Vagina (tissue), 2 donors: Measurements from ENCODE around the gene HS6ST3. TPM values are rescaled to one million over a fixed set of nuclear protein-coding genes. Genes with fewer than 3 reads are reported as not detected.

Experiments
- DNase-seq, 2 donors: peaks; one replicate each; pipeline ENCODE4 v3.0.0-alpha.2; 2017; ENCODE audit errors: extremely low spot score in 2 of 2
- H3K27ac ChIP-seq: fragments of 200-600 bp; sonication (generic); one replicate; pipeline ENCODE4 v1.5.1; 2019
- H3K27me3 ChIP-seq: fragments of 200-600 bp; sonication (generic); one replicate; pipeline ENCODE4 v1.5.1; 2019
- H3K36me3 ChIP-seq, 2 donors: fragments of 200-600 bp; sonication (generic); one replicate each; pipeline ENCODE4 v1.5.1; 2017 to 2019
- H3K4me1 ChIP-seq: fragments of 200-600 bp; sonication (generic); one replicate; pipeline ENCODE4 v1.5.1; 2019
- H3K4me3 ChIP-seq, 2 donors: fragments of 200-600 bp; sonication (generic); 1 replicate in 1 of 2; 2 replicates in 1 of 2; pipeline ENCODE4 v1.5.1; 2016 to 2019
- H3K9me3 ChIP-seq: fragments of 200-600 bp; sonication (generic); one replicate; pipeline ENCODE4 v1.5.1; 2019
- POLR2A ChIP-seq, 2 donors: fragments of 450-650 bp; IDR thresholded peaks; one replicate each; pipeline ENCODE4 v1.6.1; 2017; ENCODE audit warnings: antibody characterized with exemption in 2 of 2, mild to moderate bottlenecking in 2 of 2, moderate library complexity in 2 of 2
- POLR2AphosphoS5 ChIP-seq, 2 donors: sonication (generic); formaldehyde crosslinking; IDR thresholded peaks; one replicate each; pipeline ENCODE4 v1.9.0; 2017; ENCODE audit warnings: antibody characterized with exemption in 2 of 2, mild to moderate bottlenecking in 2 of 2, low read depth in 1 of 2; ENCODE audit not compliant: insufficient read depth in 1 of 2
- intact Hi-C: fragments of 100-400 bp; cut with DNase I; formaldehyde crosslinking; loops from one replicate; pipeline ENCODE4 v1.15.1; 2023
- total RNA-seq: library from RNA; depleted of rRNA; stranded (reverse); fragments of >200 nt; gene quantifications from one replicate; pipeline ENCODE4 v1.2.3, GENCODE V29; 2016
- TF ChIP-seq, protein P1 (sequence below), 3 experiments: fragments of 450-650 bp in 2 of 3; fragments of 200-600 bp in 1 of 3; sonication (generic) in 1 of 3; IDR thresholded peaks; one replicate each; pipeline ENCODE4 v1.5.1; 2017 to 2019; ENCODE audit warnings: antibody characterized with exemption in 3 of 3, mild to moderate bottlenecking in 2 of 3, moderate library complexity in 2 of 3

Gene HS6ST3
- total RNA-seq, 1 donor from 2014 or later = 0.49 TPM

DNA sequence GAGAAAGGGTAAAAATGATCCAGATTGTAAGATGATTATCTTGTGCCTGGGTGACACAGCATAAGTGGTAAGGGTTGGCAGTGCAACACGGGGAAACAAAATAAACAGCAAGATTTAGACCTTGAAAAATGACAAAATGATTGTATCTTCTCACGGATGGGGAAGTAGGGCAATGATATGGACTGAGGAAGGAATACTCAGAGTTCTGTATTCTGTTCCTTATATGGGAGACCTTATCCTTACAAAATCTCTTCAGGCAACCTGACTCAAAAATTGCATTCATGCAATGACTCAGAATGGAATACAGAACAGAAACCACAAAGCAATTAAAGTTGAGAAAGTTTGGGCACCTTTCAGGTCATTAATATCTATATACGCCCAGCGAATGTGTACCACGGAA is 149.0 kb downstream of the HS6ST3 start:
- H3K27me3 ChIP-seq = no peaks in the 10 kb centered on the region
- no peaks in the 10 kb centered on the region for H3K36me3 ChIP-seq
- no peak overlapping the region for H3K4me3 ChIP-seq
- H3K27ac ChIP-seq = no peak overlapping the region
- DNase-seq = no peak
- H3K4me1 ChIP-seq = no peaks in the 10 kb centered on the region
- H3K9me3 ChIP-seq = no peaks in the 10 kb centered on the region
- TF ChIP-seq, protein P1, sequence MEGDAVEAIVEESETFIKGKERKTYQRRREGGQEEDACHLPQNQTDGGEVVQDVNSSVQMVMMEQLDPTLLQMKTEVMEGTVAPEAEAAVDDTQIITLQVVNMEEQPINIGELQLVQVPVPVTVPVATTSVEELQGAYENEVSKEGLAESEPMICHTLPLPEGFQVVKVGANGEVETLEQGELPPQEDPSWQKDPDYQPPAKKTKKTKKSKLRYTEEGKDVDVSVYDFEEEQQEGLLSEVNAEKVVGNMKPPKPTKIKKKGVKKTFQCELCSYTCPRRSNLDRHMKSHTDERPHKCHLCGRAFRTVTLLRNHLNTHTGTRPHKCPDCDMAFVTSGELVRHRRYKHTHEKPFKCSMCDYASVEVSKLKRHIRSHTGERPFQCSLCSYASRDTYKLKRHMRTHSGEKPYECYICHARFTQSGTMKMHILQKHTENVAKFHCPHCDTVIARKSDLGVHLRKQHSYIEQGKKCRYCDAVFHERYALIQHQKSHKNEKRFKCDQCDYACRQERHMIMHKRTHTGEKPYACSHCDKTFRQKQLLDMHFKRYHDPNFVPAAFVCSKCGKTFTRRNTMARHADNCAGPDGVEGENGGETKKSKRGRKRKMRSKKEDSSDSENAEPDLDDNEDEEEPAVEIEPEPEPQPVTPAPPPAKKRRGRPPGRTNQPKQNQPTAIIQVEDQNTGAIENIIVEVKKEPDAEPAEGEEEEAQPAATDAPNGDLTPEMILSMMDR (IDR thresholded peaks at IDR 0.05) = no peak
- no peak for TF ChIP-seq POLR2AphosphoS5 (IDR thresholded peaks at IDR 0.05; ENCODE audit: insufficient read depth in 1 of 2, low read depth in 1 of 2)
- no peak for TF ChIP-seq POLR2A (IDR thresholded peaks at IDR 0.05)
- intact Hi-C loops = no loop called here

DNA sequence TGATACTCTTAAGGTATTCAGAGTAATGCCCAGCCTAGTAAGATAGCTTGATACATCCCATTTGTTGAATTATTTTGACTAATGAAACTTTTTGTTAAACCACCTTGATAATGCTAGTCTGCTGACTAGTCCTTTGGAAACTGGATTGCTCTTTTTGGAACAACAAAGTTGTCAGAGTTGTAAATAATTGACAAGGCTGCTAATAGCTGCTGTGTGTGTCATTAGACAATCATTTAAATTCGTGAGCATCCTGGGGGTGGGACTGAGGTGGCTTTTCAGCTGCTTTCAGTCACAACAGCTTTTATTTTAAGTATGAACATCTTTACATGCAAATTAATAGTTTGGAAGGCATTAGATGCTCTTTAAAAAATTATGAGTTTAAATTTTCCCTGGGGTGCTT is 153.5 kb downstream of the HS6ST3 start:
- Histone ChIP-seq H3K9me3 (no peaks in the 10 kb centered on the region), H3K4me3 (no peak overlapping the region), H3K4me1 (no peaks in the 10 kb centered on the region), H3K36me3 (no peaks in the 10 kb centered on the region), H3K27me3 (no peaks in the 10 kb centered on the region), H3K27ac (no peak overlapping the region)
- no peak for DNase-seq
- intact Hi-C loops = no loop called here
- TF ChIP-seq, protein P1 (IDR thresholded peaks at IDR 0.05) = no peak
- TF ChIP-seq POLR2A (IDR thresholded peaks at IDR 0.05) (no peak), POLR2AphosphoS5 (IDR thresholded peaks at IDR 0.05; ENCODE audit: insufficient read depth in 1 of 2, low read depth in 1 of 2) (no peak)

DNA sequence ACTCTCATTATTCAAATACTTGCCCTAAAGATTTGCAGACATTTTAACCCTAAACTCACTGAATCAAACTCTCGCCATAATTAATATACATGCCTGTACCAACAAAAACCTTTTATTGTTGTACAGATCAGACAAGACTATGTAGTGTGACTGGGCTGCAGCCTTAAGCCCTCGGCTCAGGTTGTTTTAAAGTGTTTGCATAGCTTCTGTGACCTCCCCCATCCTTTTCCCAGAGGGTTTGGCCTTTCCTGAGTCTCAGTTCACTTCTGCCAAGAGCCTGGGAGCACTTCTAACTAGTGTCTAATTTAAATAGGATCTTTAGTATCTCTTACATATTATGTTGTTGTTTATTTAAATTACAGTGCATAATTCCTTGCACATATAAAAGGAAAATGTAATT is 158.2 kb downstream of the HS6ST3 start:
- no peaks in the 10 kb centered on the region for H3K4me1 ChIP-seq
- H3K9me3 ChIP-seq = no peaks in the 10 kb centered on the region
- no peaks in the 10 kb centered on the region for H3K36me3 ChIP-seq
- TF ChIP-seq, protein P1 (IDR thresholded peaks at IDR 0.05) = no peak
- TF ChIP-seq POLR2AphosphoS5 (IDR thresholded peaks at IDR 0.05; ENCODE audit: insufficient read depth in 1 of 2, low read depth in 1 of 2) = no peak
- TF ChIP-seq POLR2A (IDR thresholded peaks at IDR 0.05) = no peak
- no peak for DNase-seq
- no peak overlapping the region for H3K4me3 ChIP-seq
- H3K27me3 ChIP-seq = no peaks in the 10 kb centered on the region
- intact Hi-C loops = no loop called here
- no peak overlapping the region for H3K27ac ChIP-seq

DNA sequence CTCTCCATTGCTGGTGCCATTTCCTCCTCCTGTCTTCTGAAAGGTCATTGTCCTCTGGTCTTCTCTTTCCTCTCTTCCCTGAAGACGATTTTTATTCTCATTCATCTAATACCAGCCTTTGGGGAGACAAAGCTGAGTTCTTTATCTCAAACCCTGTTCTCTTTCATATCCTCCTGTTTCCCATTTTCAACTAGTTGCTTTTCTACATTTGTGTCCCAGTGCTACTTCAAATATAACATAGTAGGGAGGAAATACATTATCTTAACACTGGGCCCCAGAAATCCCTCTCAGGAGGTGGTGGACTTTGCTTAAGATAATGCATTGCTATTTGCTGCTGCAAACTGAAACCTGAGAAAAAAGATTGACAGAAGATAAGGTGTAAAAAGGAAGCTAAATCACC is 159.1 kb downstream of the HS6ST3 start:
- no peaks in the 10 kb centered on the region for H3K4me1 ChIP-seq
- H3K27me3 ChIP-seq = no peaks in the 10 kb centered on the region
- no peak overlapping the region for H3K4me3 ChIP-seq
- H3K27ac ChIP-seq = no peak overlapping the region
- intact Hi-C loops = no loop called here
- TF ChIP-seq POLR2AphosphoS5 (IDR thresholded peaks at IDR 0.05; ENCODE audit: insufficient read depth in 1 of 2, low read depth in 1 of 2) = no peak
- no peak for TF ChIP-seq POLR2A (IDR thresholded peaks at IDR 0.05)
- TF ChIP-seq, protein P1 (IDR thresholded peaks at IDR 0.05) = no peak
- no peaks in the 10 kb centered on the region for H3K36me3 ChIP-seq
- H3K9me3 ChIP-seq = no peaks in the 10 kb centered on the region
- DNase-seq = no peak

DNA sequence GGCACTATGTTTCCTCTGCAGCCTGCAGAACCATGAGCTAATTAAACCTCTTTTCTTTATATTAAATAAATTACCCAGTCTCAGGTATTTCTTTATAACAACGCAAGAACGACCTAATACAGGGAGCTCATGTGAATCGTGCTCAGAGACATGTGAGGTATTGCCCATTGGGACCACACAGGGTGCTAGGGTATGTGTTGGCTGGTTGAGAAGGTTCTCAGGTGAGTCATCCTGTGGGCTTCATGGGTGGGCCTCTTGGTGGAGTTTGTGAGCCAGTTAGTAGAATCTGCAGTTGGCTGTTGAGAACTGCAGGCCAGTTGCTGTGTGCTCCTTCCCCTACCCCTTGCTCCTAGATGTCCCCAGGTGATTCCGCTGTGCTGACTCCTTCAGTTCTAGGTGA is 163.0 kb downstream of the HS6ST3 start:
- Histone ChIP-seq H3K4me1 (no peaks in the 10 kb centered on the region), H3K27me3 (no peaks in the 10 kb centered on the region), H3K36me3 (no peaks in the 10 kb centered on the region), H3K4me3 (no peak overlapping the region), H3K9me3 (no peaks in the 10 kb centered on the region), H3K27ac (no peak overlapping the region)
- TF ChIP-seq, protein P1 (IDR thresholded peaks at IDR 0.05) = no peak
- no peak for TF ChIP-seq POLR2AphosphoS5 (IDR thresholded peaks at IDR 0.05; ENCODE audit: insufficient read depth in 1 of 2, low read depth in 1 of 2)
- no peak for TF ChIP-seq POLR2A (IDR thresholded peaks at IDR 0.05)
- intact Hi-C loops = no loop called here
- no peak for DNase-seq
